ENCODE measurements around the gene UBE2J2.

DNA sequence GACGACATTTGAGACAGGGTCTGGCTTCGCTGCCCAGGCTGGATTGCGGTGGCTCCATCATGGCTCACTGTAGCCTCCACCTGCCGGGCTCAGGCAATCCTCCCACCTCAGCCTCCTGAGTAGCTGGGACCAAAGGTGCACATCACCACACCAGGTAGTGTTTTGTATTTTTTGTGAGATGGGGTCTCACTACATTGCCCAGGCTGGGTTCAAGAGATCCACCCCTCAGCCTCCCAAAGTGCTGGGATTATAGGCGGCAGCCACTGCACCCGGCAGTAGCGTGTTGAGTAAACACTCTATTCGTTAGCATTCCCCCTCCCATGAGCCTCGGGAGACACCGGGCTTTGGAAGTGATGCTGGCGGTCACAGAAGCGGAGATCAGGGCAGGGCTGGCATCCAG is 20.3 kb downstream of the UBE2J2 start:
- TF ChIP-seq TAF1 (IDR thresholded peaks at IDR 0.05; ENCODE audit: low read depth): no peak
- TF ChIP-seq, protein P1, sequence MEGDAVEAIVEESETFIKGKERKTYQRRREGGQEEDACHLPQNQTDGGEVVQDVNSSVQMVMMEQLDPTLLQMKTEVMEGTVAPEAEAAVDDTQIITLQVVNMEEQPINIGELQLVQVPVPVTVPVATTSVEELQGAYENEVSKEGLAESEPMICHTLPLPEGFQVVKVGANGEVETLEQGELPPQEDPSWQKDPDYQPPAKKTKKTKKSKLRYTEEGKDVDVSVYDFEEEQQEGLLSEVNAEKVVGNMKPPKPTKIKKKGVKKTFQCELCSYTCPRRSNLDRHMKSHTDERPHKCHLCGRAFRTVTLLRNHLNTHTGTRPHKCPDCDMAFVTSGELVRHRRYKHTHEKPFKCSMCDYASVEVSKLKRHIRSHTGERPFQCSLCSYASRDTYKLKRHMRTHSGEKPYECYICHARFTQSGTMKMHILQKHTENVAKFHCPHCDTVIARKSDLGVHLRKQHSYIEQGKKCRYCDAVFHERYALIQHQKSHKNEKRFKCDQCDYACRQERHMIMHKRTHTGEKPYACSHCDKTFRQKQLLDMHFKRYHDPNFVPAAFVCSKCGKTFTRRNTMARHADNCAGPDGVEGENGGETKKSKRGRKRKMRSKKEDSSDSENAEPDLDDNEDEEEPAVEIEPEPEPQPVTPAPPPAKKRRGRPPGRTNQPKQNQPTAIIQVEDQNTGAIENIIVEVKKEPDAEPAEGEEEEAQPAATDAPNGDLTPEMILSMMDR (IDR thresholded peaks at IDR 0.05; ENCODE audit: poor library complexity, severe bottlenecking): no peak
- no peak for TF ChIP-seq EZH2 (IDR thresholded peaks at IDR 0.05; ENCODE audit: borderline replicate concordance, insufficient read depth, low read length, poor library complexity, severe bottlenecking)
- TF ChIP-seq POLR2AphosphoS5 (IDR thresholded peaks at IDR 0.05): no peak
- TF ChIP-seq SMC3 (conservative IDR thresholded peaks at IDR 0.05; ENCODE audit: poor library complexity): no peak
- TF ChIP-seq EP300 (conservative IDR thresholded peaks at IDR 0.05; ENCODE audit: poor library complexity, severe bottlenecking): no peak

All from neural cell (in vitro differentiated cells).